RWPE2 (cell line): ENCODE measurements around the gene GNAQ.

ENCODE experiments used
- ATAC-seq: fragments of 200-7000 bp; cut with Tn5 transposase; 3 replicates; pipeline ENCODE4 v1.9.1; 2021; ENCODE audit warnings: low read depth
- DNase-seq: peaks from one replicate; pipeline ENCODE4 v3.0.0-alpha.2; 2020; ENCODE audit warnings: low spot score
- H3K27ac ChIP-seq: fragments of 450-650 bp; 2 replicates; pipeline ENCODE4 v1.5.1; 2017; ENCODE audit warnings: mild to moderate bottlenecking; ENCODE audit not compliant: poor library complexity, severe bottlenecking
- H3K27me3 ChIP-seq: fragments of 250-450 bp; sonication (Bioruptor Pico); 2 replicates; pipeline ENCODE4 v1.5.1; 2021; ENCODE audit warnings: mild to moderate bottlenecking, moderate library complexity; ENCODE audit not compliant: insufficient read depth, poor library complexity, severe bottlenecking
- H3K36me3 ChIP-seq: fragments of 250-450 bp; sonication (Bioruptor Pico); 2 replicates; pipeline ENCODE4 v1.5.1; 2020; ENCODE audit warnings: low read depth, mild to moderate bottlenecking, moderate library complexity
- H3K4me1 ChIP-seq: fragments of 250-450 bp; sonication (Bioruptor Pico); 2 replicates; pipeline ENCODE4 v1.5.1; 2021; ENCODE audit warnings: mild to moderate bottlenecking, moderate library complexity; ENCODE audit not compliant: insufficient read depth, poor library complexity, severe bottlenecking
- H3K4me3 ChIP-seq: fragments of 250-450 bp; sonication (Bioruptor Pico); 2 replicates; pipeline ENCODE4 v1.5.1; 2021; ENCODE audit warnings: mild to moderate bottlenecking, moderate library complexity; ENCODE audit not compliant: severe bottlenecking
- H3K9me3 ChIP-seq: fragments of 250-450 bp; sonication (Bioruptor Pico); 2 replicates; pipeline ENCODE4 v1.5.1; 2021; ENCODE audit warnings: mild to moderate bottlenecking, moderate library complexity; ENCODE audit not compliant: severe bottlenecking
- TF ChIP-seq, protein P1 (sequence below): fragments of 450-650 bp; IDR thresholded peaks from one replicate; pipeline ENCODE4 v1.5.1; 2017; ENCODE audit warnings: mild to moderate bottlenecking, moderate library complexity; ENCODE audit not compliant: poor library complexity, severe bottlenecking

GNAQ gene

DNA sequence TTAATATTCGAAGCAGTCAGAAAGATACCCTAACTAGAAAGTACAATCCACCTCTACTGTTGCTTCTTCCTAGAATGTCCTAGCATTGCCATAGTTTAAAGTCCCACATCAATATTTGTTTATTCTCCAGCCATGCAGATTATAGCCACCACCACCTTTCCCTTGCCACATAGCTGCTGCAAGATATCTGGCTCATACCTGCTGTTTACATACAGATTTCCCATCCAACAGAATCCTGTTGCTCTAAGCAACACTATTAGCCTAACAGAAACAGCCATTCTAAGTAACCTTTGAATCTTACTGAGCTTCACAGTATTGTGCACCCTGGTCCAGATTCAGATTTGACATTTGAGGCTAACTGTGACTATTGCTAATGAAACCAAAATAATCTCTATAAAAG lies 45.6 kb downstream of the GNAQ start:
- DNase-seq = no peak
- Histone ChIP-seq H3K27me3 (no peaks in the 10 kb centered on the region), H3K4me1 (peaks cover 15% of the 10 kb centered on the region), H3K4me3 (no peak overlapping the region), H3K9me3 (no peaks in the 10 kb centered on the region), H3K27ac (no peak overlapping the region), H3K36me3 (no peaks in the 10 kb centered on the region)
- no peak for ATAC-seq
- TF ChIP-seq, protein P1, sequence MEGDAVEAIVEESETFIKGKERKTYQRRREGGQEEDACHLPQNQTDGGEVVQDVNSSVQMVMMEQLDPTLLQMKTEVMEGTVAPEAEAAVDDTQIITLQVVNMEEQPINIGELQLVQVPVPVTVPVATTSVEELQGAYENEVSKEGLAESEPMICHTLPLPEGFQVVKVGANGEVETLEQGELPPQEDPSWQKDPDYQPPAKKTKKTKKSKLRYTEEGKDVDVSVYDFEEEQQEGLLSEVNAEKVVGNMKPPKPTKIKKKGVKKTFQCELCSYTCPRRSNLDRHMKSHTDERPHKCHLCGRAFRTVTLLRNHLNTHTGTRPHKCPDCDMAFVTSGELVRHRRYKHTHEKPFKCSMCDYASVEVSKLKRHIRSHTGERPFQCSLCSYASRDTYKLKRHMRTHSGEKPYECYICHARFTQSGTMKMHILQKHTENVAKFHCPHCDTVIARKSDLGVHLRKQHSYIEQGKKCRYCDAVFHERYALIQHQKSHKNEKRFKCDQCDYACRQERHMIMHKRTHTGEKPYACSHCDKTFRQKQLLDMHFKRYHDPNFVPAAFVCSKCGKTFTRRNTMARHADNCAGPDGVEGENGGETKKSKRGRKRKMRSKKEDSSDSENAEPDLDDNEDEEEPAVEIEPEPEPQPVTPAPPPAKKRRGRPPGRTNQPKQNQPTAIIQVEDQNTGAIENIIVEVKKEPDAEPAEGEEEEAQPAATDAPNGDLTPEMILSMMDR = no peak

GRCh38 chr9:77983320-77983662 lies 48.3 kb downstream of the GNAQ start:
- ATAC-seq (no peak), DNase-seq (no peak)
- Histone ChIP-seq H3K27me3 (no peaks in the 10 kb centered on the region), H3K4me3 (no peak overlapping the region), H3K4me1 (peaks cover 28% of the 10 kb centered on the region), H3K9me3 (no peaks in the 10 kb centered on the region), H3K36me3 (peaks cover 5% of the 10 kb centered on the region), H3K27ac (peak overlapping the region; percentile 91)
- TF ChIP-seq, protein P1 = no peak

DNA sequence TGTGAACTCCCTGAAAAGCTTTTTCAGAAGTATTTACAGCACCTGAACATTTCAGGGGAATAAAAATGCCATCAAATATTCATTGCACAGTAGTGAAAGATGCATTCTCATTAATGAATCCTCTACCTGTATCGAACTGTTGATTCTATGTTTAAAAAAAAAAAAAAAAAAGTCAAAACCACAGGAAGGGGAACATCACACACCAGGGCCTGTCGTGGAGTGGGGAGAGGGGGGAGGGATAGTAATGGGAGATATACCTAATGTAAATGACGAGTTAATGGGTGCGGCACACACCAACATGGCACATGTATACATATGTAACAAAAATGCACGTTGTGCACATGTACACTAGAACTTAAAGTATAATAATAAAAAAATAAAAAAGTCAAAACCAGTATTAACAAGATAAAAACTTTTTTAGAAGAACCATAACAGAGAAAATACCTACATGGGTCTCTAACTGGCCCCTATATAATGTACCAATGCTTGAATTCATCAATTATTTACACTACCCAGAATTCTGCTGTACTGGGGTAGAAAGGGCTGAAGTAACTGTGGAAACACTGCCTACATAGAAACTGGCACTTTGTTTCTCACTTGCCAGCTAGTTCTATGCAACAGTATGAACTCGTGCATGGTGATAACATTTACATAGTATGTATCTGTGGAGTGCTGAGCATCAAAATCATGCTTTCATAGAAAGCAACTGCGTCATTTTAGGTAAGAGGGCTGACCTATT lies 48.9 kb downstream of the GNAQ start:
- no peak for DNase-seq
- Histone ChIP-seq H3K4me1 (peaks cover 32% of the 10 kb centered on the region), H3K36me3 (peaks cover 5% of the 10 kb centered on the region), H3K27me3 (no peaks in the 10 kb centered on the region), H3K4me3 (no peak overlapping the region), H3K27ac (peak overlapping the region; percentile 91), H3K9me3 (no peaks in the 10 kb centered on the region)
- TF ChIP-seq, protein P1 = no peak
- ATAC-seq = no peak

DNA sequence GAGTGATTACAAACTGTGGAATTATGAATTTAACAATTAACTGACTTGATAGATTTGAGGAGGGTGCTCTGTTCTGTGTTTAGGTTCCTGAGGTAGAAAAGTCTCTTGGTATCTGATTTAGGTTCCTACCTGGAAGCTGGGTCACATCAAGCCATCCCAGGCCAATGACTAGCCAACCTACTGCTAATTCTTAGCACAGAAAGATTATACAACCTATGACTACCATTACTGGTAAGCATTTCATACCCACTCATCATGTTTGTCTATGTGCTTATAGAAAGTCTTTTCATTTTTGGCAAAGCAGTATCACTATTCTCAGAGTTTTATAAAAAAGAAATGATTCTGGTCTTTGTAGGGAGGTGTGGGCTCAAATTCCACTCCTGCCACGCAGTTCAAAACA lies 49.7 kb downstream of the GNAQ start:
- TF ChIP-seq, protein P1 = no peak
- Histone ChIP-seq H3K36me3 (peaks cover 5% of the 10 kb centered on the region), H3K27ac (peak overlapping the region; percentile 91), H3K4me3 (no peak overlapping the region), H3K4me1 (peaks cover 41% of the 10 kb centered on the region), H3K9me3 (no peaks in the 10 kb centered on the region), H3K27me3 (no peaks in the 10 kb centered on the region)
- no peak for DNase-seq
- ATAC-seq = no peak; the same call in 2 of the 3 replicates

DNA sequence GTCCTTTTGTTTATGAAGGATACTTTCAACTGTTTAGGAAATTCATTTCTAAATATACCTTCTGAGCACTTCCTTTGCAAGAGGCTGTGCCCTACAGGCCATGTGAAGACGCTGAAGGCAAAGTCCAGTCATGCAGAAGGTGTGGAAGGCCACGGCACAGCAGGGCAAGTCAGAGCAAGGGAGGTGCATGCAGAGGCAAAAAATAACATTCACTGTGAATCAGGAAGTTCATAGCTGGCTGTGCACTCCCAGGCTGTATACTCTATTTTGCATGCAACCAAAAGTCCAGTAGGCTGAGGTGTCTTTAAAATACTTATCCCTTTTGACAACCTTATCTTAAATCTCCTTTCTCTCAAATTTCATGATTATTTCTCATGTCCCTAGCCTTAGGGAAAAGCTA lies 50.3 kb downstream of the GNAQ start:
- Histone ChIP-seq H3K4me3 (no peak overlapping the region), H3K27me3 (no peaks in the 10 kb centered on the region), H3K9me3 (no peaks in the 10 kb centered on the region), H3K4me1 (peaks cover 45% of the 10 kb centered on the region), H3K27ac (peak overlapping the region; percentile 91), H3K36me3 (peaks cover 5% of the 10 kb centered on the region)
- DNase-seq (peak; percentile 80), ATAC-seq (peak; percentile 97)
- TF ChIP-seq, protein P1 = peak; percentile 16
